ENCODE data around the gene EPSTI1. TPM values are rescaled to one million over a fixed set of nuclear protein-coding genes. Genes with fewer than 3 reads are reported as not detected.

The EPSTI1 gene
- total and polyA plus RNA-seq, 12 donors, result 1.8 to 31.3 (median 3.7) TPM

GRCh38 chr13:42860485-42860884 is 131.6 kb downstream of the EPSTI1 start:
- H3K4me3 ChIP-seq, result no peak overlapping the region
- no peak overlapping the region for H3K27ac ChIP-seq
- peaks cover 0 to 8% (median 7%) of the 10 kb centered on the region in 9 donors for H3K4me1 ChIP-seq
- ATAC-seq, result no peak
- H3K27me3 ChIP-seq, result no peaks in the 10 kb centered on the region
- H3K9me3 ChIP-seq, result no peaks in the 10 kb centered on the region
- TF ChIP-seq CTCF (IDR thresholded peaks at IDR 0.05), result no peak
- WGBS, 2 donors, result 70 to 75% methylated on average over 4 of the region's 4 CpGs
- intact Hi-C loops (cut with DNase I), result no loop called here
- H3K36me3 ChIP-seq, result no peaks in the 10 kb centered on the region
- DNase-seq, result no peak

GRCh38 chr13:42859760-42860159 is 132.3 kb downstream of the EPSTI1 start:
- no peak for ATAC-seq
- peaks cover 0 to under 1% (median 0%) of the 10 kb centered on the region in 9 donors for H3K4me1 ChIP-seq
- no peaks in the 10 kb centered on the region for H3K9me3 ChIP-seq
- H3K27me3 ChIP-seq, result no peaks in the 10 kb centered on the region
- WGBS, 2 donors, result 51 to 56% methylated on average over 2 of the region's 2 CpGs
- H3K36me3 ChIP-seq, result no peaks in the 10 kb centered on the region
- intact Hi-C loops (cut with DNase I), result no loop called here
- H3K4me3 ChIP-seq, result no peak overlapping the region
- TF ChIP-seq CTCF (IDR thresholded peaks at IDR 0.05), result no peak
- DNase-seq, result no peak
- H3K27ac ChIP-seq, result no peak overlapping the region

GRCh38 chr13:42855410-42855809 is 136.6 kb downstream of the EPSTI1 start:
- intact Hi-C loops (cut with DNase I), result no loop called here
- ATAC-seq (no peak), DNase-seq (no peak)
- WGBS, 2 donors, result 74 to 76% methylated on average over 7 of the region's 7 CpGs
- Histone ChIP-seq H3K36me3 (no peaks in the 10 kb centered on the region), H3K9me3 (no peaks in the 10 kb centered on the region), H3K27ac (no peak overlapping the region), H3K27me3 (peaks cover 0 to 4% (median 0%) of the 10 kb centered on the region in 7 donors), H3K4me1 (no peaks in the 10 kb centered on the region), H3K4me3 (no peak overlapping the region)
- no peak for TF ChIP-seq CTCF (IDR thresholded peaks at IDR 0.05)

GRCh38 chr13:42852136-42852535 is 139.9 kb downstream of the EPSTI1 start:
- no peaks in the 10 kb centered on the region for H3K36me3 ChIP-seq
- H3K27me3 ChIP-seq, result peaks cover 0 to 4% (median 0%) of the 10 kb centered on the region in 7 donors
- intact Hi-C loops (cut with DNase I), result no loop called here
- no peak overlapping the region for H3K27ac ChIP-seq
- ATAC-seq (no peak), DNase-seq (no peak)
- H3K4me3 ChIP-seq, result no peak overlapping the region
- WGBS, 2 donors, result 90 to 93% methylated on average over 3 of the region's 3 CpGs
- no peak for TF ChIP-seq CTCF (IDR thresholded peaks at IDR 0.05)
- no peaks in the 10 kb centered on the region for H3K4me1 ChIP-seq
- H3K9me3 ChIP-seq, result no peaks in the 10 kb centered on the region

All from heart right ventricle (tissue), 16 donors.